HG03565 (cell line): ENCODE data around the gene CLEC5A.
A peak's percentile ranks its signal among the peaks of the same experiment; 100 is the strongest.
"Not testable (repeated sequence)": the region's sequence is repeated elsewhere in the genome, so short reads cannot be mapped to it uniquely, and the experiment has no call there.

ENCODE experiments used
- ATAC-seq: cut with Tn5 transposase; IDR thresholded peaks from one replicate; pipeline ENCODE4 v1.9.1; 2021; ENCODE audit warnings: mild to moderate bottlenecking, moderate library complexity; ENCODE audit not compliant: unreplicated experiment

The CLEC5A gene

DNA sequence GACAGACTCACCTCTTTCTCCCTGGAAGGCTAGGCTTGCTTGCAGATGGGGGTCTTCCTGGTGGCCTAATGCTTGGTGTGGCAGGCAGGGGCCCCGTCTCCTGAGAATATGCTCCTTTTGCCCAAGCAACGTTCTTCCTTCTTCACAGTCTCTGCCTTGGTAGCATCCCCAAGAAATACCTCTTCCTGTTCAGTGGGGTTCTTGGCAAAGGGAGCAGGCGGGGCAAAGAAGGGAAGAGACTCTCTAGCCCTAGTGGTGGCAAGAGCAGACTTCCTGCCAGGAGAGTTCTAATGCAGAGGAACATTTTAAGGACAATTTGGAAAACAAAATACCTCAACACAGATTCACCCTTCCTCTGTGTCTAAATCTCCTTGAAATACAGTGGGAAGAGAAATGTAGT is at the start of gene CLEC5A:
Gene CLEC5A (minus strand): TSS at position 179 of the 400 bp plus-strand sequence. CDS start 682 bp downstream, outside the sequence.
- no peak for ATAC-seq

DNA sequence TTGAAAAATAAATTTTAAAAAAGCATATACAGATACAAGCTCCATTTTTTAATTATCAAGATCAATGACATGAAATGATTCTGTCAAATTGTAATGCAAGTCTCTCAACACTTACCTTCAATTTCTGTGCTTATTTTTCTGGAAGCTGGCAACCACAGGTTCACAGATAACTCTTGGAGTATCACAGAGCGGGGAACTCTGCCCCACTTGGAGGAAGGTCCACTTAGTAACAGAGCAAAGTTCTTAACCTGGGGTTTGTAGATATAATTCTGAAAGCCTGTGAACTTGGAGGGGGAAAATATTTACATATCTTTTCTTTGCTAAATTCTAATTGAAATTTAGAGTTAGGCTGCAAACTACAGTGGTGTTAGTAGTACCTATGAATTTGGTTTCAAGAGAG is 46.6 kb upstream of the CLEC5A start:
- ATAC-seq: no peak

DNA sequence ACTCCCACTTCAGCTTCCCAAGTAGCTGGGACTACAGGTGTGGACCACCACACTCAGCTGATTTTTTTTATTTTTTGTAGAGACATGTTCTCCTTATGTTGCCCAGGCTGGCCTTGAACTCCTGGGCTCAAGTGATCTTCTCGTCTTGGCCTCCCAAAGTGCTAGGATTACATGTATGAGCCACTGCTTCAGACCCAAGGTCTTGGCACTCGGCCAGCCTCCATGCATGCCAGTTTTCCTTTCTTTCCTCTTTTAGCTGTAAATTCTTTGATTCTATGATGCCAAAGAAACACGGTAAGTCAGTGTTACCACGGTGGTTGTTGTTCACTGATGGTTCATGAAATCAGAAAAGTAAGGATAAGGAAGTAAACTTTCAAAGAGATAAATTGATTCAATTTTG is 45.9 kb upstream of the CLEC5A start:
- ATAC-seq: no peak

DNA sequence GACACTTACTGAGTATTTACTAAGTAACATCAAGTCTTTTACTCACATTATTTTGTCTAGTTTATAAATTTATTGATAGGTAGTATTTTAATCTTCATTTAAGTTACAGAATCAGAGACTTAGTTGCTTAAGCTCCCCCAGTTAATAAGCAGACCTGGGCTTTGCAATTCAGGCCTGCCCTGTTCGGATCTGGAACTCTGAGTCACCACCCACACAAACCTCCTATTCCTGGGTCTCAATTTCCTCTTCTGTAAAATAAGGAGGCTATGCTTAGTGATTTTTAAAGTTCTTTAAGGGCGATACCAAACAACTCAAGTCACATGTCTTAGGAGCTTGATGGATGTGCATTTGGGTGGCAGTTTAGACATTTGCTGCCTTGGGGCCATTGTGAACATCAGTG is 45.4 kb upstream of the CLEC5A start:
- ATAC-seq: no peak

DNA sequence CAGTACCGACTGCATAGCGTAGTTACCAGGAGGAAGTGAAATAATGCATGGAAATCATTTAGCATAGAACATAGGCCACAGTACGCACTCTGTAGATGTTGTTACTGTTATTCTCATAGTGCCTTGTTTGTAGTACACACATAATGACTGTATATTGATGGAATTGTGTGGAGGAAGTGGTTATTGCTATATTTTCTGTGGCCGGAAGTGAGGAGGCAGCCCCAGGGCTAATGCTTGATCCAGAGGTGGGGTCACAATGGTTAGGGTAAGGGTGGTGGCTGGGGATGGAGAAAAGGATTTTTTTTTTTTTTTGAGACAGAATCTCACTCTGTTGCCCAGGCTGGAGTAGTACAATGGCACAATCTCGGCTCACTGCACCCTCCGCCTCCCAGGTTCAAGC is 44.4 kb upstream of the CLEC5A start:
- ATAC-seq: no peak

DNA sequence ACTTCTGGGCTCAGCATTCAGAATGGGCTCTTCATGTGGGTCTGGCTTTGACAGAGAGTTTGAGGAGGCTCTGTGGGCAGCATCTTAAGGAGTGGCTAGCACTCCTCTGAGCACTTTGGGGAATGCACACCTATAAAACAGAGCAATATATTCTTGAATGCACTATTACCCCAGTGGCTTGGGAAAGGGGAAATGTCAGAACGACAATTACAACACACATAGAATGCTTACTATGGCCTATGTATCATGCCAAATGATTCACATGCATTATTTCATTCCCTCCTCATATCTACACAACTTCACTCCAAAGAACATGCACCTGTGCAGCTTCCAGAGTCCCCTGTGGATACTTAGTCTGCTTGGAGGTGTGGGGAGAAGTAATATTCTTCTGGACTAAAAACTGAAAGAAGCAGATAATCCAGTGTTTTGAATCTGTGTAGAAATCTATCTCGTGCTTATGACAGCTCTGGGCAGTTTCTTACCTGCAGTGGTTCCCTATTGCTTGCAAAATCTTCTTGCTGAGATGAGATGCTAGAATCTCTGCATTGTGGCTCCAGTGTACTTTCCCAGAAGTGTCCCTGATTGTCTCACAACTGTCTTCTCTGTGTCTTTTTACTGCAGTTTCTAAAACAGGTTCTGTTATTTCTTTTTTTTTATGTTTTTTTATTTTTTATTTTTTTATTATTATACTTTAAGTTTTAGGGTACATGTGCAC is 43.4 kb upstream of the CLEC5A start:
- no peak for ATAC-seq

DNA sequence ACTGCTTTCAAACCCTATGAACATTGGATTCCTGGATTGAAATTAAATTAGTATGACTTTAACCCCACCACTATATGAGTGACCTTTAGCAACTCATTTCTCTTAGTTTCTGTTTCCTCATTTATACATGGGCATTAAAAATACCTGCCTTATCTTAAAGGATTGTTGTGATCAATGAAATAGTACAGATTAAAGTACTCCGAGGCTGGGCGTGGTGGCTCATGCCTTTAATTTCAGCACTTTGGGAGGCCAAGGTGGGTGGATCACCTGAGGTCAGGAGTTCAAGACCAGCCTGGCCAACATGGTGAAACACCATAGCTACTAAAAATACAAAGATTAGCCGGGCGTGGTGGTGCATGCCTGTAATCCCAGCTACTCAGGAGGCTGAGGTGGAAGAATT is 41.0 kb upstream of the CLEC5A start:
- ATAC-seq: not testable (repeated sequence)

DNA sequence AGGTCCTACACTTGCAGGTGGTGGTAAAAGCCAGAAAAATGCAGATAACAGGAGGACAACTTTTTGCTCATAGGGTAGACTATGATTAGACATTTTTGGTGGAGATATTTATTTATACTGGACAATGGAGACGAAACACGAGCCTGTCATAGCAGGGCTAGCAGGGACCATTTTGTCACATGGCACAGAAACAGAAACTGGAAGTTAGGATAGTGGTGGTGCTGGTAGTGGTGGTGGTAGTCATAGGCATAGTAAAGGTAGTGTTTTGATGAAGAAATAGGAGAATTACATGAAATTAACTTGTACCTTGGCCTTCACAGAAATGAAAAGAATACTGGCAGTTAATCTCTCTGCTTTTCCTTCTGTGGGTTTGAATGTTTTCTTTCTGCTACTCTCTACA is 40.1 kb upstream of the CLEC5A start:
- ATAC-seq: no peak

DNA sequence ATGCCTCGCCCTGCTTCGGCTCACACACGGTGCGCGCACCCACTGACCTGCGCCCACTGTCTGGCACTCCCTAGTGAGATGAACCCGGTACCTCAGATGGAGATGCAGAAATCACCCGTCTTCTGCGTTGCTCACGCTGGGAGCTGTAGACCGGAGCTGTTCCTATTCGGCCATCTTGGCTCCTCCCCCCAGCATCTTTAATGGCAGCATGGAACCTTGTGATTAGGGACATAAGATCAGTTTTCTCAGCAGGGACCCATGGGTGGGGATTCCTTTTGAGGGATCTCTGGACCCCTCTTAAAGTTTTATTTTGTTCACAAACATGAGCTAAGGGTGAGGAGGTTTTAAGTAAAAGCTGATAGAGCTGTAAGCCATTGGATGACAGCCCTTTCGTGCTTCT is 39.2 kb upstream of the CLEC5A start:
- ATAC-seq: not testable (repeated sequence)

DNA sequence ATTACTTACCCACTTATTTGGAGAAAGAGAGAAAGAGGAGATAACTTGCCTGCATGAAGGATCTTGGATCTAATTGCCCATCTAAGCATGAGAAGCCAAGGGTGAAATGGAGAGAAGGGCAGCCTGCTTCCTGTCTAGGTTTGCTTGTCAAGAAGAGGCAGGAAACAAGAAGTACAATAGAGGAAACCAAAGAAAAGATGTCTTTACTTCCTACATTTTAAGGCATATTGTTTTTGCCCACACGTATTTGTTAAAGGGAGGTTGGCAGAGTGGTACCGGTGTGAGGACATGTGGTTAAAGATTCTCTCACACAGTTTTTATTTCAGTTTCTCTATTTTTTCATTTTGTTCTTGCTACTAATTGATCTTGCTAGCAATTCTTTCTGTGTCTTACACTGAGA is 32.8 kb upstream of the CLEC5A start:
- no peak for ATAC-seq

DNA sequence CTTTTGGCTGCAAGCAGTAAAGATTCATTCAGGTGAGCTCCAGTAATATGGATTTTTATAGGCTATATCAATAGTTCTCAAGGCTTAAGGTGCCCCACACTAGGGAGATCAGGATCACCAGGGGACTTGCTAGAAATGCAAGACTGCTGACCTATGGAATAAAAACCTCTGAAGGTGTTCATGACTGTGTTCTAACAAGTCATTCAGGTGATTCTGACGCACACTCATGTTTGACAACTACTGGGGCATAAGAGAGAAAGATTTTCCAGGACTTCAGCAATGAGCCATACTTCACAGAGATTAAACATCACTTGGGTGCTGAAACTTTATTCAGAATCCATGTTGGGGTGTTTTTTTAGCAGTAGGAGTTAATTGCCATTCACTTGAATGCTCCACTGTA is 31.6 kb upstream of the CLEC5A start:
- no peak for ATAC-seq

DNA sequence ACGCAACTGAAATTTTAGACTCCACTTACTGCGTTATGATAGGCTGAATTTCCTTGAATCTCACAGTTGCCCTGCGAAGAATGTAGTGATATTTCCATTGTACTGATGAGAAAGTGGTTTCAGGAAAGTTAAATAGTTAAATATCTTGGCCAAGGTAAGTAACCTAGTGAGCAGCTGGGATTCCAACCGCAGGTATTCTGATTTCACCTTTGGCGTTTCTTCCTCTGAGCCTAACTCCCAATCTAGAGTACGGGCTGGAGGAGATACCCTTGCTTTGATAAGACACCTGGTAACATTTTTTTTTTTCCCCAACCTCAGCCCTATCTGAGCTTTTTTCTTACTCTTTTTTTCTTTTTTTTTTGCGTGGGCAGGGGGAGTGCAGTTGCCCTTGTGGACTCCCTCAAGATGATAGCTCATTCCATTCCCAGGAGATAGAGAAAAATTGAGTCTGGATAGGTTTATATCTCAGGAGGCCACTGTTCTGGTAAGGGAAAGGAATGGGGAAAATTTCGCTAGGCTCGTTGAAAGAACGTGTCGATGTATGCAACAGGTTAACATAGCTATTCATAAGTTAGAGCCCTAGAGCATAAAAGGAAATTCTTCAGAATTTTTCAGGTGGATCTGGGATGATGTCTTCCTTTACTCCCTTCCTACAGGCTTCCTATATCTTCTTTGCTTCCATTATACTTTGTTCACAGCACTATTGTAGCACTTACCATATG is 29.9 kb upstream of the CLEC5A start:
- ATAC-seq: no peak

DNA sequence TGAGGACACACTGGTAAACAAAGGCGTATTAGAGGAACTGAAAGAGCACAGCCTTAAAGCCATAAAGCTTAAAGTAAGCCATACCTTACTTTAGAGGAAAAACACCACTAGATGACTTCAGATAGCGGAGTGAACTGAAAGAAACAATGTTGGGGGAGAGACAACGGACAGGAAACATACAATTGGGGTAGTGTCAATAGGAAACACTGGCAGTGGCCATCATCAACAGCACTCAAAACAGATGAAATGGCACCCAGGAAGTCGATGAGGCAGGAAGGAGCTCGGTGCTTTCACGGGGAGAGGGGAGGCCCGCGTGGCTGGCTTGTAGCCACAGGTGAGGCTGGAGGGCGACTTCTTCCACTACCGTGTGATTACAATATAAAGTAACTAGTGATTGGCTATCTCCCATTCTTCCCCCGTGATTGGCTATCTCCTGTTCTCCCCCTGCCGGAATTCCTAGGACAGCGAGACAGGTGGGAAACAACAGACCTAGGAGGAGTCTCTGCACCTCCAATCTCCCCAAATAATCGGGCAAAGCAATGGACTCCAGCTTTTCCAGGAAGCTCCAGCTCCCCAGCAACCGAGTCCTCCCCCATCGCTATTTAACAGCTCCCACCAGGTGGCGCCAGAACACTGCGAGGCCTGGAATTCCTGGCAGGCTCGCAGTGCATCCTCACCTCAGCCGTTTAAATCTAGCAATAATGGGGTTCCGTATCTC is 29.2 kb upstream of the CLEC5A start:
- ATAC-seq: peak; percentile 71

DNA sequence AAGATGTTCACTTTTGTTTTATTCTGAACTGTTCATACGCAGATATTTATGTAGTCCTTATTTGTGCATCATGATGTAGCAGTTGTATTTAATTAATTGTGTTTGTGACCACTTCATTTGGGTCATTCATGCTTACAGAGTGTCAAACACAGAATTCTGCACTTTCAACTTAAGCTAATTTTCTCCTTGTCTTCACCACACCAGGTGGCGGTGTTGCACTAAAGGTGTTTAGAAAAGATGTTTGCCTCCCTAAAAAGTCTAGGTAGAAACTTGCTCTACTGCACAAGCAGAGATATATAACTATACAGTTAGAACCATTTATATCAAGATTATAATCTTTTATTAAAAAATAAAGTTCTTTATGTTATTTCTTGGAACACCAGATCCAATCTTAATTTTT is 28.1 kb upstream of the CLEC5A start:
- ATAC-seq: no peak

DNA sequence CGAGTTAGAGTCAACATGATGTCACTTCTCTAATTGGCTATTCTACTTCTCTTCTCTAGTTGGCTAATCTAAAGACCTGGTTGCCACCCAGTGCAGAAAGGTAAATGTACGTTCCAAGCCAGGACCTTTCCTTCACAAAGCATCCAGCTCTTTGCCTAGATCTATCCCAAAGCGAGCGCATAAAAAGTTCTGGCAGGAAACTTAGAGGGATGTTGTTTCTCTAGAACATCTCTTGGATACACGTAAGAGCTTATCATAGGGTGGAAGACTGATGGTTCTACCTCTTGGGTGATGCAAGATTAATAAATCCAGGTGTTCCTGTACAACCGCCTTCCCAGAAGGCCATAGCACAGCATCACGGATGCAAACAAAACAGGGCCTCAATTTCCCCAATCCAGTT is 26.9 kb upstream of the CLEC5A start, which contains the start of gene TAS2R38:
Gene TAS2R38 (minus strand): TSS at position 101 of the 400 bp plus-strand sequence. CDS start 84 bp downstream, at position 17.
- no peak for ATAC-seq

DNA sequence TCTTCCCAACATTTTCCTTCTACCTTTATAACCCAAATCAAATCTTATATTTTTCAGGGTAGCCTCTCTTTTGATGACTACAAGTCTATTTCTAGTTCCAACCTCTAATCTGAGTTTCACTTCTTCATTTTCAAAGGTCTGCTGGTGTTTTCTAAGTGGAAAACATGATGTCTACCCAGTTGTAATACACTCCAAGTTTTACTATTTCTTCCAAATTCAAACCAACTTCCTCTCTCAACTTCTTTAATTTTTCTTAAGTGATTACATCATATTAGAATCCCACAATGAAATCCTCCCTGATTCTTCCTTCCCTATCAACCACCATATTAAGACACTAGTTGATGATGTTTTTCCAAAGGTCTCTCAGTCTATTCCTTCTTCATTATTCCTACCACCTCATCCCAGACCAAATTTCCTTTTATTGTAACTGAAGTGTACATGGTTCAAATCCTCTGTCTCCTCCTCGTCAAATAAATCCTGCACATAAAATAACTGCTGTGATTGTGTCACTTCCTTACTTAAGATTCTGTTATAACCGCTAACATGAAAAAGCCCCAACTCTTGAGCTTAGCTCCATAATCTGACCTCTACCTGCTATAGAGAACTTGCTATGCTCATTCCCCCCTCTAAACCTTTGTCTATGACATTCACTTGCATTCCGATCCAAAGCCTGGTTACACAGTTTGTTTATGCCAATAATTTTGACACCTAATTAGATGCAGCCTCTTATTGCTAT is 14.1 kb upstream of the CLEC5A start:
- ATAC-seq: peak; percentile 96

DNA sequence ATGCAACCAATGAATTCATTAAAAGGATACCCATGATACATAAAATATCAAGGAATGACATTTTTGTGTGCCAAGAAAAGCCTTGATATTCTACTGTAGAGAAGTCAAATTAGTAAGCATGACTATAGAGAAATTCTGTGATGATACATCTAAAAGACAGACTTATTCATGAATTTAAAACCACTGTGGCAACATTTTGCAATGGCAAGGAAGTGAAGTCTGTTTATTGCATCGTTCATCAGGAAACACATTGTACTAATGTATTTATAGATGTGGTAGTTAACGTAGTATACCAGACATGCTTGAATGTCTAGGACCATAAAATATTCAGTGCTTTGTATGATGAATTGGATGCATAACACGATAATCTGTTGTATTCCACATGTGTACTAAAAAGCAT is 9.3 kb upstream of the CLEC5A start:
- ATAC-seq: no peak

DNA sequence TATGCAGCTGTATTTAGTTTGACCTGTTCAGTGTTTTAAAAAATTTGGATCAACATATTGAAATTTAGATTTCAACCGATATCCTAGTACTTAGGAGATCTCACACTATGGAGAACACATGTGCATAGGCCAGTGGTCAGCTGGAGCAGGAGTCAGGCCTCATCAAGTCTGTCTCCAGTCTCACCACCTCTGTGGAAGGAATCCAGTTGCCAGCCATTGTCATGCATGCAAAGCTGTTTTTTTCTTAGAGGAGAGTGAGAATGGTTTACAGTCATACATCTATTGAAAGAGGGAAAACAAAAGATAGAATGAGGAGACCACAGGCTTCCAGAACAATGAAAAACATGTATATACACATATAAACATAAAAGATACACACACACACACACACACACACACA is 7.6 kb upstream of the CLEC5A start:
- ATAC-seq: no peak

DNA sequence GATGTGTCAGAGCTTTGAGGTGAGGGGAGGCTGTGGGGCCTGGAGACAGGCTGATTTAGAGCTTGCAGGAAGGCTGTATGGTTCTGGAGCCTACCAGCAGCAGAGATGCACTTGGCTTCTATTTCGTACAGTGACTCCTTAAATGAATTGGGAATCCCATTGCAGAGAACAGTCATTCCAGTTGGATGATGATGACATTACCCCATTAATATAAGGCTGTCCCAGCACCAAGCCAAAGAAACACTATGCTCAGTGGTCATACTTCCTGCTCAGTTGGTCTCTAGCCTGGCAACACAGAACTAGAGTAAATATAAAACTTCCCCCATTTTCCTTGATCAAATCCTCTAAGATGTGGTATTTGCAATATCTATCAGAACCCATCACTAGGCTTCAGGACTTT is 5.7 kb upstream of the CLEC5A start:
- no peak for ATAC-seq

DNA sequence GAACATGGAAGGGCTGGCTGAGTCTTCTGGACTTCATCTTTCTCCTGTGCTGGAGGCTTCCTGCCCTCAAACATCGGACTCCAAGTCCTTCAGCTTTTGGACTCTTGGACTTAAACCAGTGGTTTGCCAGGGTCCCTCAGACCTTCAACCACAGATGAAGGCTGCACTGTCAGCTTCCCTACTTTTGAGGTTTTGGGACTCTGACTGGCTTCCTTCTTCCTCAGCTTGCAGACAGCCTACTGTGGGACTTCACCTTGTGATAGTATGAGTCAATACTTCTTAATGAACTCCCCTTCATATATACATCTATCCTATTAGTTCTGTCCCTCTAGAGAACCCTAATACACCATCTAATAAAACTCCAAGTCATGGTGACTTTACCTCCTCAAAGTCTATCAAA is 4.0 kb upstream of the CLEC5A start:
- no peak for ATAC-seq

DNA sequence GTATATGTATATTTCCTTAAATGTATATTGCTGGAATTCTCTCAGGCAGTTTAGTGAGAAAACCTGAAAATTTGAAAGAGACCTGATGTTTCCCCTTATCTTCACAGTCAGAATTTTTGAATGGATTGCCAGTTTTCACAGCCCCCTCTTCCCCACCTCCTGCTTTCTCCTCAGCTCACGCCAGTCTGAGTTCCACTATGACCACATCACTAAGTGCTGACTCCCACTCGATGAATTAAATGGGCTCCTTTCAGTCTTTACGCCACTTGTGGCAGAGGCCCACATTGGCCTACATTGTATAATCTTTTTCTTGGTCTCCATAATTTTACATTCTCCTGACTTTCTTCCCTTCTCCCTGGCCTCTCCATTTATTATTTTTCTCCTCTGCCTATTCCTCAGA is 3.1 kb upstream of the CLEC5A start:
- ATAC-seq: no peak
